SKM-1 treated with dmso at 0.1 percent for 144 hours (cell line): ENCODE data around the gene MACROH2A1.

ENCODE experiments used
- DNase-seq: peaks from one replicate; lab custom pipeline; 2025; ENCODE audit not compliant: unreplicated experiment; lab: John Stamatoyannopoulos, UW

Gene MACROH2A1

DNA sequence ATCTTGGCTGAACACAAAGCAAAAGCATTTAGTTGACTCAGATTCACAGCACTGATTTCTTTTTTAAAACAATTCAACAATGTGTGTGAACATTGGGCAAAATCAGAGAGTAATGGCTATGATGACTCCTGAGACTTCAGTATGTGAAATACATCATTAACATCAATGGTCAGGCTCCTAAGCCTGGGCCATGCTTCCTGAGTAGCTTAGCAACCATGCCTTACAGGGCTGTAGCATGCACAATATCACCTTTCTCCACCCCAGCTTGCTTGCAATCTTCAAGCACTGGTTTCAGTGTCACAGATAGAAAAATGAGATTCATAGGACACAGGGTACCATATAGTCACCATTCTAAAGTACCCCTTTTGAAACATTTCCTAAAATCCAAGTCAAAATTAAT is 41.3 kb downstream of the MACROH2A1 start:
- no peak for DNase-seq

DNA sequence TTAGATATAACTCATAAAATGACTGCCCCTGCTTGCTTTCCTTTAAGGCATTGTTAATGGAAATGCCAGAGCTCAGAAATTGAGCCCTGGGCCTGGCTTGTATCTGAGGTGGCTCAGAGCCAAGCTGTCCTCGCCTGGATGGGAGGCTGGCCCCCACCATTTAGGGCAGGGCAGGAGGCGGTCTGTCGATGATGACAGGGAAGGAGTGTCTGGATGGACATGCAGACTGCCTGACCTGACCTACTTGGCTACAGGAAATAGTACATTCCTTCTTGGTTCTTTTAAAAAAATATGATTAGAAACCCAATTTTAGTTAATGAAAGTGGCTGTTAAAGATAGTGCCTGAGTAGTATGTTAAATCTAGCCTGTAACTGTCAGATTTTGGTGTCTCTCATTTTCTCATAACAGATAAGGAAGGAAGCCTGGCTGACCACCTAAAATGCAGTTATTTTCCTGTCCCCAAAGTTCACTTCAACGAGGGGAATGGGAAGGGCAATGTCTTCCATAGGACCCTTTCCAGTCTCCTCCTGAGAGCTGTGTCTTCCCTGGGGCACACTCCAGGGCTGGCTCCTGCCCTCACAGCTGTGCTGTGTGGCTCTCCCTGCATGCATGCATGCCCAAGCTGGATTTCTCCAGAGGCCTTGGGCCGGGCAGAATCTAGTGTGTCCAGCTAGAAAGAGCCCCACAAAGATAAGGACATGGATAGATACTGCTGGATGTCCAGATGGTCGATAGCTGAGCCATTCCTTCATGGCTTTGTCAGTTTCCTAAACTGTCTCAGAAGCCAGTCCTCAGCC is 42.3 kb downstream of the MACROH2A1 start:
- DNase-seq, result no peak

DNA sequence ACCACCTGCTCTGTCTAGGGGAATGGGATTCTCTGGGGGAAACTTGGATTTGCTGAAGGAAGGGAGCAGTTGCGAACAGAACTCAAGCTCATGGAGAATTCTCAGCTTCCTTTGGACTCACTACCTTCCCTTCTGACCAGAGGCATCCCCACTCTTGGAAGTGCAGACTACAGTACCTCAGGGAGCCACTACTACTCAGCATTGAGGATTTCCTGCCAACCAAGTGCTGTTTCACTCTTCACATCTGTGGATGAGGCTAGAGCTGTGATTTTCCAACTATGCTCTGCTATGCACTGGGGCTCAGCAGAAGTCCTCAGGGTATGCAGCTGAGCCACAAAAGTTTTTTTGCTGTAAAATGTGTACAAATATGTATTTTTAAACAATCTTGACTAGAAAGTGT is 43.9 kb downstream of the MACROH2A1 start:
- no peak for DNase-seq

DNA sequence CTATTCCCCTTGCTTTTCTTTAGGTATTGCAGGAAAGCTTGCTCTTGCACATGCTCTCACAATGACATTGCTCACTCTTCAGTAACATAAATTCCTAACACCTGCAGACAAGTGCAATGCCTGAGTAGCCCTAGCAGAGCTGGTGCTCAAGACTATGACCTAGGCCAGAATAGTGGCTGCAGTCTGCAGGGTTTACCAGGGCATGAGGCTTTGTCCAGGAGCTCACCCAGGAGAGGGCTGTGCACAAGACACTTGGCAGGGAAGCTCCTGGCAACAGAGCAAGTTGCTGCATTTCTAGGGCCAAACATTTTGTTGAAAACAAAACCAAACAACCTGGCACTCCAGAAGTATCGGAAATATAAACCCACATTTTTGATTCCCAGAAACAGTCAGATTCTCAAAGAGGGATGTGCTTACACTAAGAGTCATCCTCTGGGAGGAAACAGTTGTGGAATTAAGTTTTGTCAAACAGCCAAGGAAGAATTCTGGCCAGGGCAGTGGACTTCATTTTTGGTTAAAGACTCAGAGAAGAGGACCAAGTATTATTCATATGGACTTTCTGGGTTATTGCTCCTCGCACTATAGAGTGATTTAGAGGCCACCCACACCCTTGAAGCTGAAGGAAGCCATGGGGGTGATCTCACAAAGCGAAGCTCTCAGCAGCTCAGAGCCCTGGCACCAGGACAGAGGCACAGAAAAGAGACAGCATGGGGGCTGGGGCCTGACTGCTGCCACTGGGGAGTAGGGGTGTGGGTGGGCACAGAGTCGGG is 44.9 kb downstream of the MACROH2A1 start:
- no peak for DNase-seq

DNA sequence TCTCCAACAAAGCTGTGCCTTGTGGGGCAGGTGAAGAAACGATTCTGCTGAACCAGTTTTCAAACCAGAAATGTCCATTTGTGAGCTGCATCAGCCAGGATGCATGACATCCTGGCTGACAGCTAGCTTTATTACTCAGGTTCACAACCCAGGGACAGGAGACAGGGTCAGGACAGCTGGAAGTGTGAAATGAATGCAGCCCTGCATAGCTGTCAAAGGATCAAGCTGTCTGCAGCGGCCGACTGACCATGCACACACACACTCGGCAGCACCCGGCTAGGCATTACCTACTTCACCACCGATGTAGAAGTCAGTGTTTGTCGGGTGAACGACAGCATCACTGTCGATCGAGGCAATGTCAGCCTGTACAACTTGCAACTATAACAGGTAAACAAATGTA is 48.5 kb downstream of the MACROH2A1 start:
- DNase-seq, result no peak

DNA sequence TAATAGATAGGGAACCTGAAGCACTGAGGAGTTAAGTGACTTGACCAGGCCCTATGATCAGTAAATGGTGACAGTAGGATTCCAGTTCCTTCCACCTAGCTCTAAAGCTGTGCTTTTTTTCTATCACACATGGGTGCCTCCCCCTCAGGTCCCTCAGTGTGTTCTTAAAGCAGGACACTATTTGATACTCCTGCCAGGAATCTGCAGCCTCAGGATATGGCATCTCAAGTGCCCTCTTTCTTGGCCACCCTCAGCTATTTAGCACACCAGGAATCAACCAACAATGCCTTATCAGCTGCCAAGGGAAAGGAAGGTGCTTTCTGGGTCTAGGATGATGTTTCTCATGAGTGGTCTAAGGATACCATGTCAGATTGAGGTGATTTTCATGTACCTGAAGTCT is 49.1 kb downstream of the MACROH2A1 start:
- no peak for DNase-seq

DNA sequence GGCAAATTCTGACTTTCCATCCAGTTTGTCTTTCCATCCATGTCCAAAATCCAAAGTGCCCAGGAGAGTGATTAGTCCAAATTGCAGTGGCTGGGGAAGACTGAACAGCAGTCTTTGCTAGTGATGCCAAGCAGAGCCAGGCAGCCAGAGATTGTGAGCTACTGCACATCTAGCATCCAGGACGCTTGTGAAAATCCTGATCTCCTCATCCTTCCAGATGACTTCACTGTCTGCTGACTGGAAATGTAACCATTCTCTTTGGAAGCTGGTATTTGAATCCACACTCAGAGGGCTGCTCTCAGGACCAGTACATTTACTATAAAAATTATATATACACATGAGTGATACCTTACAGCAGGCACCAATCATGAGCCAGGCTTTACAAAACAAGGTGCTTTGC is 49.6 kb downstream of the MACROH2A1 start:
- DNase-seq, result no peak

DNA sequence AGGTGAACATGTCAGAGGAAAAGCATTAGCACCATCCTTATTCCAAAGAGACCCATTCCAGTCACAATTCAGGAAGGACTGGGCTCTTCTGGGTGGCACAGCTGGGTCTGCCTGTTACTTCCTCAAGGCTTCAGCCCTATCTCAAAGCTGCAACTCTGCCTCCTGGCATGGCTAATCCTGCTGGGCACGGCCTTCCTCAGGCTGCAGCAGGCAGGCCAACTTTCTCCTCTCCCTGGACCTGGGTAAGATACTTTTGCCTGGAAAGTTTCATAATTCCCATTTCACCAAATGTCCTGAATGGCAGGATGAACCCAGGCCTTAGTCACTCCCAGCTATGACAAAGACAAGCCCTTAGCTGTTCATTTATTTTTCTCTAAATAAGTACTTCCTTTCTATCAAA is 50.1 kb downstream of the MACROH2A1 start:
- no peak for DNase-seq

DNA sequence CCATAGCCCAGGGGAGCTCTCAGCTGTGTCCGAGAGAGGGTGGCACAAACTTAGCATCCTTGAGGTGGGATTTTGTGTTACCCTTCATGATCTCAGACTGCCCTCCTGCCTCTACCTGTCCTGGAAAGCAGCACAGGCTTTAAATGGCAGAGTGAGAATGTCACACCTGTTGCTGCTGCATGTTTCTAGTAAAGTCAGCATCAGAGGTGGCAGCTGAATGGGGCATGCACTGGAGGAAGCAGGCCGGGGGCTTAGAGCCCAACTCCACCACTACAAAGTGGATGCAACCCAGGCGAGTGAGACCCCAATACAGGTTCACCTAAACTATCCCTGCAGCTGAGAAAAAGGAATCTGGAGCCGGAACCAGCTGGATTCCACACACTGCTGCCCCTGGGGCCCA is 51.6 kb downstream of the MACROH2A1 start:
- DNase-seq, result no peak

DNA sequence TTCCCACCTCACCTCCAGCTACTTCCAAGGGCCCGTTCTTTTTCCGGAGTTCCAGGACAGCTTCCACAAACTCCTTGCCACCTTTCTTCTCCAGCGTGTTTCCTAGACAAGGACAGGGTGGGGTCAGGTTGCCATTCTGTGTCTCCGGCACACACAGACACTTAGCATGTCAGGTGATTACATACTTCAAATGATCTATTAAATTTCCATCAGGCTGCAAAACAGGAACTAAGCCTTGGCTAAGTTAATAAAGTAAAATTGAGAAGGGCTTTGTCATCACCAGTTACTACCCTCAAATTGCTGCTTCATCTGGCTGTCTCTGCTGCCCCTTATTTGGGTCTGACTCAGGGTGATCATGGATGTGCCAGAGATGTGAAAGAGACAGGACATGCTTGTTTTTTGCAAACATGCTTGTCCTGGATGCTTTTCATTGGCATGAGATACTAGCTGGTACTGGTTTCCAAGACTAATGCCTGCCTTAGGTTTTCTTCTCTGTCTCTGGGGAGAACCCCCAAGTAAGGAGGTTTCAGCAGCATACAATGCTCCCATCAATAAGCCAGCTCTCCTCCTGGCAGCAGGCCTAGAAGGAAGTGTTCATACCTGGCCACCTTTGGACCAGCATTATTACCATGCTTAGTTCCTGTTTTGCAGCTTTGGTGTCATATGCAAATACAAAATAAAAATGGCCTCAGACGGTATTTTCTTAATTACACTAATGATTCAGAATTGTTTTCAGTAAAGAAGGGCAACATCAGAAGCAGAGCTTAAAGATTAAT is 52.9 kb downstream of the MACROH2A1 start:
- DNase-seq, result no peak

DNA sequence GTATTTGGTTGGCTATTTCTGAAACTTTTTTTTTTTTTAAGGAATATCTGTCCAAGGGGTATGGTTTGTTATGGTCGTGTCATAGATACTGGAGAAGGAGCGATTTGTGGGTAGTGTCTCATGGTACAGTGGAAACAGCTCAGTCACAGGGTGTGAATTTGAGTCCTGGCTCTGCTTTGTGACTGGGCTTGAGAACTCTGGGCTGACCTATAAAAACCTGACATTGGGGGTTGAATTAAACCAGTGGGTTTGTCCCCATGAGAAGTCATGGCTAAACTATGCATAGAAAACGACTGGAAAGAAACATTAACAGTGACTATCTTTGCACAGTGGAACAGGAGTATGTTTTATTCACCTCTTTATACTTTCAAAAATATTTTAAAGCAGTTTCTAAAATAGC is 54.7 kb downstream of the MACROH2A1 start:
- no peak for DNase-seq

DNA sequence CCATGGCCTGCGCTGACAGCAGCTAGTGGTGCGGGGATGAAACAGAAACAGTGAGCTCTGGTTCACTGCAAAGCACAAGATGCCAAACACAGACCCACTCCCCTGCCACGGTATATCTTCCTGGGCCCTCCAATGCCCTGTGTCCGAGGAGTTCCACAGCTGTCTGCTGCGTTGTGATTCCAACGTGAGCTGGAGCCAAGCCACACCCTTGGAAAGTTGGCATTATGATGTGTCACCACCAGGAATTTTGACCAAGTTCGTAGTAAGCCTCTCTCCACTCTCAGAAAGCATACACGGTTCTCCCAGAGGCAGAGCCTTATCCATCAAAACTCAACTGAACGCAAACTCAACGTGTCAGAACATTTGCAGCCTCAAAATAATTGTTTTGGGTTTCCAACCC is 55.6 kb downstream of the MACROH2A1 start:
- DNase-seq, result no peak

DNA sequence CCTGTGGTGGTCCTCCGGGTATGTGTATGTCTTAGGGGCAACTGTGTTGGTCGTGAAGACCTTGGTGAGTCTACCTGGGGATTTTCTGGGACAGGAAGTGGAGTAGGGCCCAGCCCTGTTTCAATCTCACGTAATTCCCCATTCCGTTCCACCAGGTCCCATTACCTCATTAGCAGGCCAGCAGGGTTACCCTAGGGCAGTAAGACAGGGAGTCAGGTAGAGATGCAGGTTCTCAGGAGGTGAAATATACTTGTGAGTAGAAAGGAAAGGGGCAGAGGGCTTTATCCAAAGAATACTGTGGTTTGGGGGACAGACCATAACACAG is 56.5 kb downstream of the MACROH2A1 start:
- DNase-seq, result no peak

DNA sequence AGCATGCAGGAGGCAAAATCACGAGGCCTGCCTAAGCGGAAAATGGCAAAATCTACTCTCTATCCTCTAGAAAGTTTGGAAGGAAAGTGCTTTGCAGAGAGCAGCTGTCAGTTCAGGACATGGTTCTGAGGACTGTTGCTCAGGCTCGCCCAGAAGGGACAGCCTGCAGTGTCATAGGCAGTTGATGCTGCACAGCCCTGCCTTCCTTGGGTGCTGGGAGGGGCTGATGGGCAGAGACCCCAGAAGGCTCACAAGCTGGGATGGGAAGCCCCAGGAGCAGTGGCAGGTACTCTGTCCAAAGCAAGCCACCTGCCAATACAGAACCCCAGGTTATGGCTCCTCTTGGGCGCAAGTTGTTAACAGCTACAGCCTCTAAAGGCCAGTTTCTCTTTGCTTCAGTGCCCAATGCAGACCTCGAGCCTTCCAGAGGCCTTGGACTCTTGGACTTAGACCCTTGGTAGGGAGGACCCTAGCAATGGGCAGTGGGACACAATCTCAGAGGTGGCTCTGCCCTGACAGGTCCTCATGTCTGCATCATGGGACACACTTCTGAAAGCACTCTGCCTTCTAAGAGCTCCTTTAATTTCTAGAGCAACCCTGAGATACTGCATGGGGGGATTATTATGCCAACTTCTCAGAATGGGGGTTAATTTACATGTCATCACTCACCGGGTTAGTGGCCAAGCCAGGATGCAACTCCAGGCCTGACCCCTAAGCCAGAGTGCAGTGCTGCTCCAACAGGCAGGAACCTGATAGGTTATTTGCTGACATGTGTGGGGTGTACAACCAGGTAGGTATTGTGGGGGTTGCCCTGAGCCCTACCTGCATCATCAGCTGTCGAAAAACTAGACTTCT is 57.1 kb downstream of the MACROH2A1 start:
- no peak for DNase-seq

DNA sequence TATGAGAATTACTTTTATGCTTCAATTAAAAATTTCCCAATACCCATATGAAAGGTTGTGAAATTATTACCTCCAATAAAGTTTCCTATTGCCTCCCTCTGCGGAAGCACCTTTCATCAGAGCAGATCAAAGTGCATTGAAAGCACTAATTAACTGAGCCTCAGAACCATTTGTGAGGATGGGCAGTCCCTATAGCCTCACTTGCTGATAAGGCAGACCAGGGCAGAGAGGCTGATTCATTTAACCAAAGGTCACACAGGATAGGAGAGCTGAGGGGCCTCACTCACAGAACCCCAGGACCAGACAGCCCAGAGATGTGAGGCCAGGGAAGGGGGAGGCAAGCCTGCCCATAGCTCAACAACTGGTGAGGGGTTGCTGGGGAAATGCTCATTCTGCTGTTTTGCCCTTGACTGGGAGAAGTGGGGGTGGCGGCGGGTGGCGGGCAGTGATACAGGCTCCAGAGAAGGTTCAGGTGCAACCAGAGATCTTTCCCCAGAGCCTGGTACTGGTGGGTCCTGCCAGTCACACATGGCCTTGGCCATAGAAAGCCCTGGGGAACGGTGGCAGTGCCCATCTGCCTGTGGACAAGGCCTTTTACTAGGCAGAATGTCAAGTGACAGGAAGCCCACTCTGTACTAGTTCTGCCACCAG is 57.9 kb downstream of the MACROH2A1 start:
- no peak for DNase-seq

DNA sequence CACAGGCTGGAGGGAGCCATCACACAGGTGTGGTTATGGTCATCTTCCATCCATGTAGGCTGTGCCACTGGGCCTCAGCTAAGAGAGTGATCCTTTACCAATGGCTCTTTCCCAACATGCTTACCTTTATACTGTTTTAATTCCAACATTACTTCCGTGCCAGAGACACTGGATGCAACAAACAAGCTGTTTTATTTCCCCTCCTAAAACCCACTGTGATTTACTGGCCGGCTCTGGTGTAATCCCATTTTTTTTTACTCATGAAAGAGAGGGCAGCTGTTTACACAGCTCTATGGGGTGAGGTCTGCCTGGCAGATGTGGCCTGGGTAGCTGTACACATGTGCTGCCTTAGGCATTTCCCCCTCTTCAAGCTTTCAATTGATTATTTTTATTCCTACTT is 58.5 kb downstream of the MACROH2A1 start:
- DNase-seq, result no peak

DNA sequence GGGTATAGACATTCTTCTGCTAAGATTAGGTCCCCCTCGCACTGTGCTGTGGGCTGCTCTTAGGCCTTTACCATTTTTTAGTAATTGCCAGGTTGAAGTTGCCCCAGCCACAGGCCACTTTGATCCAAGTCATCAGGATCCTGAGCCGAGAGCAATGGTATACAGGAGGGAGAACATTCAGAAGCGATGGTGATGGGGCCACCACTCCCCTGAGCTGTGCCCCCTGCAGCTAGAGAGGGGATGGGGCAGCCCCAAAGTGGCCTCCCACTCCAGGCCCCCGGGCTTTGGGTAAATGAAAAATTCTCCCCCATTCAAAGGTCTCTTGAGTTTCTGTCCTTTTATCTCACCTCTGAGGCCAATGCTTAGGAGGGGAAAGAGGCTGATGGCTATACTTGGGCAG is 59.4 kb downstream of the MACROH2A1 start:
- DNase-seq, result no peak

DNA sequence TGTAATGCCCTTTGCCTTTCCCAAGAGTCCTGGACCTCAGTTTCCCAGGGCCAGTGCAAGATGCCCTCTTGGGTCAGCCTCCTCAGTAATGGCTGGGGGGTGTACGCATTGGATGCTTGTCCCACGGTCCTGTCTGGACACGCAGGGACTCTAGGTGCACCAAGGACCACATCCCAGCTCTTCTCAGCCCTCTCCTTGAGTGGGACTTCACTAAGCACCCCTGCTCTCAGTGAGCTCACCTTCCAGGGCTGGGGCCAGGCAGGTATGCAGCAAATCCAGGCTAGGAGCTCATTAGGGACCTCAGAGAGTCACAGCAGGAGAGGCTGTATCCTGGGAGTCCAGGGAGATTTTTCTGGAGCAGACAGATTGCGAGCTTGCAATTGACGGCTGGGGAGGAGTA is 59.8 kb downstream of the MACROH2A1 start:
- no peak for DNase-seq

DNA sequence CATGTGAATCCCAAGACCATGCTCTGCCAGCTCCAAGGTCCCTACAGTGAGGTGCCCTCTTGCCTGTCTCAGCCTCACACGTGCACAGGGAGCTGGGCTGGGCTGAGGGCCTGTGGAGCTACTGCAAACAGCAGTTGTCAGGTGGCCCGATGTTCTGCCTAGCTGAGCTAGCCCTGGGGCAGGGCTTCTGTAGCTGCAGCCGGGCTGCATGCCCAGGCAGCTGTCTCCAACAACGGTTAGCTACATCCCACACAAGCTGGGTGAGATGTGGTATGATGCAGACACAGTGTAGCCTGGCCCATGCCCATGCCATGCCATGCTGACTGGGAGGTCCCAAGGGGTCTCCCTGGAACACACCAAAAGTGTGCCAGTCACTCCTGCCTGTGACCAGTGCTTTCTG is 62.0 kb downstream of the MACROH2A1 start:
- no peak for DNase-seq

DNA sequence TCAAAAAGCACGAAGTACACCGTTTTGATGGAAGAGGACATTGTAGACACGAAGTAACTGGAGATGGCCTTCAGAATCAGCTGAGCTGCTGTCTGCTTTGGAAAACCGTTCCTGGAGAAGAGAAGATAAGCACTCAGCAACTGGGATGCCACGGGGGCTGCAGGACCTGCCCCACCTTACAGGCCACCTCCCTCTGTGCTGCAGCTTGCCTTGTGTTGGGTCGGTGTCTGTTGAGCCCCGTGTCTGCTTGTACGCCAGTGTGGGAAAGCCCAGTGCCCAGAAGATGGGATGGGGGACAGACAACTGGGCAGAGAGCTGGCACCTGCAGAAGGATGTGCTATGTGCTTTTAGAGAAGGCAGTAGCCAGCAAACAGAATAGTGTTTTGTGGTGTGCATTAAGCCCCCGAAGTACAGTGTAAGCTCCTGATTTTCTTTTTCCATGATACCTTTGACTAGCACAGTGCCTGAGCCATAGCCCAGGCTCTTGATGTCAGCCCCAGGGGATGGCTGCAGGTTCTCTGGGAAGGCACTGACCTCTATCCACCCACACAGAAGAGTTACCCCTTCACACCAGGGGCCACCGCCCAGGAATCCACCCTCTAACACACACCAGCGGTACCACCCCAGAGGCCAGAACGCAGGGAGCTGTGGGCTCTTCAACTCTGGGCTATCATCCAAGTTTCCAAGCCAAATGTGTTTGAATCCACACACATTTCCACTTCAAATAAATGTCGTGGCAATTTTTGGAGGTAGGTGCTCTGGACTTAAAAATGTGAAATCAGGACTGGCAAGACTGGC is 63.8 kb downstream of the MACROH2A1 start:
- no peak for DNase-seq
